NCI-H1105 treated with DMSO at 0.1 percent for 48 hours (cell line): ENCODE results near the gene DFFA.
"Not testable (repeated sequence)": the region's sequence is repeated elsewhere in the genome, so short reads cannot be mapped to it uniquely, and the experiment has no call there.

Source experiments
- DNase-seq: peaks from one replicate; lab custom pipeline; 2025; lab: John Stamatoyannopoulos, UW

DFFA gene

GRCh38 chr1:10457875-10458274 lies 14.5 kb downstream of the DFFA start:
- DNase-seq: no peak

GRCh38 chr1:10457462-10457861 lies 14.9 kb downstream of the DFFA start:
- not testable (repeated sequence) for DNase-seq

GRCh38 chr1:10456661-10457060 lies 15.7 kb downstream of the DFFA start:
- DNase-seq: peak; percentile 92

GRCh38 chr1:10456048-10456447 lies 16.3 kb downstream of the DFFA start:
- no peak for DNase-seq

- no peak for DNase-seq
Observed at GRCh38 chr1:10451287-10451686, 21.0 kb downstream of the DFFA start.

- no peak for DNase-seq
Observed at GRCh38 chr1:10450836-10451235, 21.5 kb downstream of the DFFA start.

- DNase-seq: no peak
Observed at GRCh38 chr1:10450156-10450814, 22.0 kb downstream of the DFFA start.

- no peak for DNase-seq
Observed at GRCh38 chr1:10449751-10450150, 22.6 kb downstream of the DFFA start, which contains the start of gene CORT. Gene CORT, plus strand, starts transcription at chr1:10450031. Its CDS starts 193 bp downstream, at chr1:10450224.

- no peak for DNase-seq
Observed at GRCh38 chr1:10446790-10447422, 25.4 kb downstream of the DFFA start.

GRCh38 chr1:10444795-10445397 lies 27.4 kb downstream of the DFFA start:
- no peak for DNase-seq

GRCh38 chr1:10444248-10444647 lies 28.1 kb downstream of the DFFA start:
- no peak for DNase-seq

GRCh38 chr1:10440794-10441193 lies 31.5 kb downstream of the DFFA start:
- no peak for DNase-seq

- DNase-seq: no peak
Observed at GRCh38 chr1:10440305-10440704, 32.0 kb downstream of the DFFA start.

- peak; percentile 11 for DNase-seq
Observed at GRCh38 chr1:10438677-10439163, 33.6 kb downstream of the DFFA start.

GRCh38 chr1:10437052-10437451 lies 35.3 kb downstream of the DFFA start:
- DNase-seq: no peak

GRCh38 chr1:10434590-10434989 lies 37.7 kb downstream of the DFFA start:
- DNase-seq: no peak

- DNase-seq: no peak
Observed at GRCh38 chr1:10433790-10434189, 38.5 kb downstream of the DFFA start.

GRCh38 chr1:10432910-10433700 lies 39.2 kb downstream of the DFFA start:
- peak; percentile 47 for DNase-seq

GRCh38 chr1:10431070-10431730 lies 41.1 kb downstream of the DFFA start:
- DNase-seq: peak; percentile 36

- peak; percentile 85 for DNase-seq
Observed at GRCh38 chr1:10430216-10431069, 41.9 kb downstream of the DFFA start, which contains the start of gene CENPS. Gene CENPS, plus strand, starts transcription at chr1:10430433. Its CDS starts 85 bp downstream, at chr1:10430518.

- no peak for DNase-seq
Observed at GRCh38 chr1:10429868-10430215, 42.5 kb downstream of the DFFA start.
